Chondrocyte (in vitro differentiated cells): Measurements from ENCODE around the gene ATP11A. TPM values are rescaled to one million over a fixed set of nuclear protein-coding genes. Genes with fewer than 3 reads are reported as not detected.

ENCODE experiments used
- DNase-seq: peaks from one replicate; pipeline ENCODE4 v3.0.0; 2021; ENCODE audit warnings: mixed read lengths, low spot score
- H3K27ac Mint-ChIP-seq: one replicate; pipeline ENCODE4 v1.8.0; 2021; ENCODE audit warnings: mild to moderate bottlenecking, moderate library complexity, mixed read lengths; ENCODE audit not compliant: unreplicated experiment
- H3K27me3 Mint-ChIP-seq: 2 replicates; pipeline ENCODE4 v1.8.0; 2021; ENCODE audit warnings: low read depth, mixed read lengths
- H3K36me3 Mint-ChIP-seq: 2 replicates; pipeline ENCODE4 v1.8.0; 2021; ENCODE audit warnings: low read depth, mixed read lengths
- H3K4me1 Mint-ChIP-seq: 2 replicates; pipeline ENCODE4 v1.8.0; 2021; ENCODE audit warnings: low read depth, mild to moderate bottlenecking, mixed read lengths
- H3K4me3 Mint-ChIP-seq: one replicate; pipeline ENCODE4 v1.8.0; 2021; ENCODE audit warnings: mild to moderate bottlenecking, moderate library complexity, mixed read lengths; ENCODE audit not compliant: unreplicated experiment
- H3K9me3 Mint-ChIP-seq: 2 replicates; pipeline ENCODE4 v1.8.0; 2021; ENCODE audit warnings: low read depth, mixed read lengths
- total RNA-seq: library from RNA; stranded (reverse); gene quantifications from 3 replicates; pipeline ENCODE4 v1.2.1, GENCODE V29; 2021
- TF ChIP-seq, protein P1 (sequence below): fragments of 200-600 bp; sonication (generic); IDR thresholded peaks from 2 replicates; pipeline ENCODE4 v1.5.0; 2021; ENCODE audit warnings: antibody characterized with exemption, mild to moderate bottlenecking, moderate library complexity

The ATP11A gene
- total RNA-seq, 1 donor from 2014 or later: 13.1 TPM

DNA sequence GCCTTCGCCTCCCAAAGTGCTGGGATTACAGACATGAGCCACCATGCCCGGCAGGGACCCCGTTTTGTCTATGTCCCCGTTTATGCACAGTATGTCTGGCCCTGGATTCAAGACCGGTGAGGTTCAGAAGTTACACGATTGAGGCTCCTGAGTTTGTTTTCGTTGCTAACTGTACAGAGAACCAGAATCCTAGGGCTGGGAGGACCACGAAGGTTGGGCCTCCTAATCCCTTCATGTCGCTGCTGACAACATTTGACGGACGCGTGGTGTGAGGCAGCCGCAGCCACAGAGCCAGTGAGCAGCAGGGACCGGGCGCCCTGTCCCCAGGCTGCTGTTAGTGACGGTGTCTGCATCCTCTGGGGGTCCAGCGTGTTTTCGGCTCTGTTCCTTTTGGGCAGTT, 91.4 kb downstream of the ATP11A start:
- peaks cover 26% of the 10 kb centered on the region for H3K4me1 Mint-ChIP-seq
- no peaks in the 10 kb centered on the region for H3K9me3 Mint-ChIP-seq
- no peak overlapping the region for H3K27ac Mint-ChIP-seq
- no peak overlapping the region for H3K4me3 Mint-ChIP-seq
- no peak for DNase-seq
- TF ChIP-seq, protein P1, sequence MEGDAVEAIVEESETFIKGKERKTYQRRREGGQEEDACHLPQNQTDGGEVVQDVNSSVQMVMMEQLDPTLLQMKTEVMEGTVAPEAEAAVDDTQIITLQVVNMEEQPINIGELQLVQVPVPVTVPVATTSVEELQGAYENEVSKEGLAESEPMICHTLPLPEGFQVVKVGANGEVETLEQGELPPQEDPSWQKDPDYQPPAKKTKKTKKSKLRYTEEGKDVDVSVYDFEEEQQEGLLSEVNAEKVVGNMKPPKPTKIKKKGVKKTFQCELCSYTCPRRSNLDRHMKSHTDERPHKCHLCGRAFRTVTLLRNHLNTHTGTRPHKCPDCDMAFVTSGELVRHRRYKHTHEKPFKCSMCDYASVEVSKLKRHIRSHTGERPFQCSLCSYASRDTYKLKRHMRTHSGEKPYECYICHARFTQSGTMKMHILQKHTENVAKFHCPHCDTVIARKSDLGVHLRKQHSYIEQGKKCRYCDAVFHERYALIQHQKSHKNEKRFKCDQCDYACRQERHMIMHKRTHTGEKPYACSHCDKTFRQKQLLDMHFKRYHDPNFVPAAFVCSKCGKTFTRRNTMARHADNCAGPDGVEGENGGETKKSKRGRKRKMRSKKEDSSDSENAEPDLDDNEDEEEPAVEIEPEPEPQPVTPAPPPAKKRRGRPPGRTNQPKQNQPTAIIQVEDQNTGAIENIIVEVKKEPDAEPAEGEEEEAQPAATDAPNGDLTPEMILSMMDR: no peak
- H3K27me3 Mint-ChIP-seq: no peaks in the 10 kb centered on the region
- no peaks in the 10 kb centered on the region for H3K36me3 Mint-ChIP-seq

DNA sequence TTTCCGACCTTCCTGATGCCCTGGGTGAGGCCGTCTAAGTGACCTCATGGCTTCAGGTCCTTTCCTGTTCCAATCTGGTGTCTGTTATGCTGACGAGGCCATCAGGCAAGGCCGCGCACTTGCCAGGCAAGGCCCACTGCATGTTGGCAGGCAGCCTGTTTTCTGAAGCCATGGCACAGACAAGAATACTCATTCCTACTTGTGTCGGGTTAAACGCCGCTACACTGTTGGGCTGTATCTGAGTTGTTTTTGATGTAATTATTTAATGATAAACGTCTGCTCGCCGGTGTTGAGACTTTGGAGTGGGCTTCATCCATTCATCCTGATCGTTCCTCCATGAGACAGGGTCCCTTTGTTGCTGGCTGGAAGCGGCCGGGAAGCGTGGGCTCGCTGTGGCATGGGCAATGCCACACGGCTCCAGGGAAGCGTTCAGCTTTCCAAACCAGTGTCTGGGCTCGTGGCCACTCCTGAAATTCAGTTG, 92.1 kb downstream of the ATP11A start:
- peaks cover 2% of the 10 kb centered on the region for H3K36me3 Mint-ChIP-seq
- TF ChIP-seq, protein P1: no peak
- no peak overlapping the region for H3K27ac Mint-ChIP-seq
- DNase-seq: no peak
- no peaks in the 10 kb centered on the region for H3K27me3 Mint-ChIP-seq
- peaks cover 26% of the 10 kb centered on the region for H3K4me1 Mint-ChIP-seq
- no peaks in the 10 kb centered on the region for H3K9me3 Mint-ChIP-seq
- no peak overlapping the region for H3K4me3 Mint-ChIP-seq

DNA sequence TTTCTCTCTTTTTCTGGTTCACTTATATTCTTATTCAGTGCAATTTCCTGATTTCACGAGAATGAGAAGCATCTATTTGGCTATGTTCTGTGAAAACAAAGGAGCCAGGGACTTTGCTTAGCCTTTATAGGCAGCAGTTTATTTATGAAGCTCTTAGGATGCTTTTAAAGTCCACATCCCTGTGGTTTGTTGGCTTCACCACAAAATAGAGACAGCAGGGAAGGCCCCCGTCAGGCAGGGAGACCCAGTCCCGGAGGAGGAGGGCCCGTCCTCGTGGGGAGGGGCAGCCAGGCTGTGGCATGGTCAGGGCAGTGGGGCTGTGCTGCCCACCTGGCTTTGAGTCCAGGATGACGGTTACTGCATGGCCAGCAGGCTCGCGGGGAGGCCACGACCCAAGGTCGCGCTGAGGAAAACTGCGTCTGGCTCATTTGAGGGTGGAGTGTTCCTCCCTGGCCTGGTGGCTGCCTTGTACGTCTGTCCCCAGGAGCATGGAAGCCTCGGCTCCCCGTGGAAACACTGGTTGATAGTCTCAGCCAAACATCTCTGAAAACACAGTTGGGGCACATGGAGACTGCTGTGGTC, 92.7 kb downstream of the ATP11A start:
- DNase-seq: no peak
- TF ChIP-seq, protein P1: no peak
- no peak overlapping the region for H3K4me3 Mint-ChIP-seq

DNA sequence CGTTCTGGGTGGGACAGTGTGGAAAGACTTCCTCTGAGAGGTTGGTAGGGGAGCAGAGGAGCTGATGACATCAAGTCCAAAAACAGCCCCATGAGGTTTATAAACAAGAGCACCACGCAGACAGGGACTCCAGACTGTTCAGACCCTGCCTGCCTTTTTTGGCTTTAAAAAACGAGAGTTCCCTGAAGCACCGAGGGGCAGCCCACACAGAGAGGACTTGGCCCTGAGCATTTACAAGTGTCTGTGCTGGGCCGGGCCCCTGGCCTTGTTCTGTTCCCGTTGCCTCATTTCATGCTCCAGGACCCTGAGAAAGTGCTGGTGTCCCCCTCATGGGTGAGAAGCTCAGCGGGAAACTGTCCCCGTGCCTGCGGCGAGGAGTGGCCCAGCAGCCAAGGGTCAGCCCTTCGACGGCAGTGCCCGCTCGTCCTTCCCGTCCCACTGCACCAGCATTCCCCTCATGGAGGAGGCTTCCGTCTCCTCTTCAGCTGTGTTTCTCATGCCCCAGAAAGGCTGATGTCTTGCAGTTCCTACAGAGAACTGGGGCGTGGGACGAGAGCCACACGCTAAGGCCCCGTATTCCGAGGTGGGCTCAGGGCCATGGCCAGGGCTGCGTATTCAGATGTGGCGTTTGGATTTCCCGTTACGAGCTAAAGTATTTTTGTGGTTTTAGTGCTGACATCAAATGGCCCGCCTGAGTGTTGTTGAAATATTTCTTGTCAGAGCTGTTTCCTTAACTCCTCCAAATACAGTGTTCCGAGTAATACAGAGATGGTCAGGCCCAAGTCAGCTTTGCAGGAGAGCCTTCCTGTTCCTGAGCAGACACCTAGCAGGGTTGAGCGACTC, 93.5 kb downstream of the ATP11A start:
- Mint-ChIP-seq H3K9me3 (no peaks in the 10 kb centered on the region), H3K36me3 (peaks cover 2% of the 10 kb centered on the region), H3K27me3 (no peaks in the 10 kb centered on the region), H3K27ac (peak overlapping the region; percentile 32), H3K4me3 (no peak overlapping the region), H3K4me1 (peaks cover 26% of the 10 kb centered on the region)
- TF ChIP-seq, protein P1: no peak
- no peak for DNase-seq

More for the DNA sequence above, 92.7 kb downstream of the ATP11A start:
- Mint-ChIP-seq H3K9me3 (no peaks in the 10 kb centered on the region), H3K27ac (no peak overlapping the region), H3K36me3 (peaks cover 2% of the 10 kb centered on the region), H3K27me3 (no peaks in the 10 kb centered on the region), H3K4me1 (peaks cover 26% of the 10 kb centered on the region)

DNA sequence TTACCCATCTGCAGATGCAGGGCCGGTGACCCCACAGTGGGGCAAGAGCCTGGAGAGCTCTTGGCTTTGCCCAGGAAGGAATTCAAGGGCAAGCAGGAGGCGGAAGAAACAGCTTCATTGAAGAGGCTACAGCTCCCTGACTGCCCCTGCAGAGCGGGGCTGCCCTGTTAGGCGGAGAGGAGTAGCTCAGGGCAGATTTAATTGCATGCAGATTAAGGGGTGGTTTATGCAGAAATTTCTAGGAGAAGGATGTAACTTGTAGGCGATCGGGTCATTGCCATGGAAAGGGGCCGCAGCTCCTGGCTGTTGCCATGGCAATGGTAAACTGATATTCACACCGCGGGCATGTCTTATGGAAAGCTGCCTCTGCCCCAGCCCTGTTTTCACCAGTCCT, 94.1 kb downstream of the ATP11A start:
- Mint-ChIP-seq H3K27ac (peak overlapping the region; percentile 32), H3K36me3 (peaks cover 2% of the 10 kb centered on the region)

More for the DNA sequence above, 94.1 kb downstream of the ATP11A start:
- TF ChIP-seq, protein P1: no peak
- Mint-ChIP-seq H3K27me3 (no peaks in the 10 kb centered on the region), H3K9me3 (no peaks in the 10 kb centered on the region), H3K4me3 (no peak overlapping the region), H3K4me1 (peaks cover 26% of the 10 kb centered on the region)
- no peak for DNase-seq
